ENCODE data around the gene BAIAP2L1. TPM values are rescaled to one million over a fixed set of nuclear protein-coding genes. Genes with fewer than 3 reads are reported as not detected.

The BAIAP2L1 gene
- total RNA-seq, 3 donors from 2014 or later (not counting 1 experiment from before 2014, with no cell fraction given) = not detected

DNA sequence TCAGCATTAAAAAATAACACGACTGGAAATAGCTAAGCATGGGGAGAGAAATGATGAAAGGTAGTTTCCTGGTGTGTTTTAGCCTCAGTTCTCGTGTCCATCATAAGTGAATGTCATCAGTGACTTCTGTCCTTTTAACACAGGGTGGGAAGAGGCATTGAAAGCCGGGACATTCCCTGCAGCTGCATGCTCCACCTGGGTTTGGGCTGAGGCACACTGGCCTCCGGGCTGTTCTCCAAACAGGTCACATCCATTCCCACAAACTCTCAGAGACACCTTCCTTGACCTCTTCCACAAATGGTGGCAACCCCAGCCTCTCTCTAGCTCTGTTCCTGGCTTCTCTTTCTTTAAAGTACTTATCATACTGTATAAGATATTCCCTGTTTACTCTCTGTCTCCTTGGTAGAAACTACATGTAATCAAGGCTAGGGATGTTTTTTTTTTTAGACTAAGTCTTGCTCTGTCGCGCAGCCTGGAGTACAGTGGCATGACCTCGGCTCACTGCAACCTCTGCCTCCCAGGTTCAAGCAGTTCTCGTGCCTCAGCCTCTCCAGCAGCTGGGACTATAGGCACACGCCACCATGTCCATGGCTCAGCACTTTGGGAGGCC lies 22.6 kb downstream of the BAIAP2L1 start:
- Mint-ChIP-seq H3K4me3 (no peak overlapping the region), H3K27ac (no peak overlapping the region), H3K27me3 (ENCODE audit: low read depth in 2 of 2) (no peaks in the 10 kb centered on the region), H3K9me3 (no peaks in the 10 kb centered on the region), H3K36me3 (no peaks in the 10 kb centered on the region), H3K4me1 (no peaks in the 10 kb centered on the region)
- H3K27ac ChIP-seq (ENCODE audit: low read length) = no peak overlapping the region
- no peaks in the 10 kb centered on the region for H3K9me3 ChIP-seq (ENCODE audit: control insufficient read depth, insufficient read depth, low read length)
- H3K36me3 ChIP-seq (ENCODE audit: control insufficient read depth, insufficient read depth, low read length) = no peaks in the 10 kb centered on the region
- no peaks in the 10 kb centered on the region for H3K27me3 ChIP-seq (ENCODE audit: control insufficient read depth, insufficient read depth, low read length)
- H3K4me3 ChIP-seq (ENCODE audit: low read length) = no peak overlapping the region
- TF ChIP-seq, protein P1, sequence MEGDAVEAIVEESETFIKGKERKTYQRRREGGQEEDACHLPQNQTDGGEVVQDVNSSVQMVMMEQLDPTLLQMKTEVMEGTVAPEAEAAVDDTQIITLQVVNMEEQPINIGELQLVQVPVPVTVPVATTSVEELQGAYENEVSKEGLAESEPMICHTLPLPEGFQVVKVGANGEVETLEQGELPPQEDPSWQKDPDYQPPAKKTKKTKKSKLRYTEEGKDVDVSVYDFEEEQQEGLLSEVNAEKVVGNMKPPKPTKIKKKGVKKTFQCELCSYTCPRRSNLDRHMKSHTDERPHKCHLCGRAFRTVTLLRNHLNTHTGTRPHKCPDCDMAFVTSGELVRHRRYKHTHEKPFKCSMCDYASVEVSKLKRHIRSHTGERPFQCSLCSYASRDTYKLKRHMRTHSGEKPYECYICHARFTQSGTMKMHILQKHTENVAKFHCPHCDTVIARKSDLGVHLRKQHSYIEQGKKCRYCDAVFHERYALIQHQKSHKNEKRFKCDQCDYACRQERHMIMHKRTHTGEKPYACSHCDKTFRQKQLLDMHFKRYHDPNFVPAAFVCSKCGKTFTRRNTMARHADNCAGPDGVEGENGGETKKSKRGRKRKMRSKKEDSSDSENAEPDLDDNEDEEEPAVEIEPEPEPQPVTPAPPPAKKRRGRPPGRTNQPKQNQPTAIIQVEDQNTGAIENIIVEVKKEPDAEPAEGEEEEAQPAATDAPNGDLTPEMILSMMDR (IDR thresholded peaks at IDR 0.05) = no peak
- DNase-seq = no peak
- no peaks in the 10 kb centered on the region for H3K4me1 ChIP-seq (ENCODE audit: control insufficient read depth, insufficient read depth, low read length)
- intact Hi-C loops (cut with micrococcal nuclease) = no loop called here
- 79% methylated on average over 9 of the region's 9 CpGs for WGBS (ENCODE audit: insufficient coverage)
- ATAC-seq = peak in 1 of 3 donors; percentile 7

DNA sequence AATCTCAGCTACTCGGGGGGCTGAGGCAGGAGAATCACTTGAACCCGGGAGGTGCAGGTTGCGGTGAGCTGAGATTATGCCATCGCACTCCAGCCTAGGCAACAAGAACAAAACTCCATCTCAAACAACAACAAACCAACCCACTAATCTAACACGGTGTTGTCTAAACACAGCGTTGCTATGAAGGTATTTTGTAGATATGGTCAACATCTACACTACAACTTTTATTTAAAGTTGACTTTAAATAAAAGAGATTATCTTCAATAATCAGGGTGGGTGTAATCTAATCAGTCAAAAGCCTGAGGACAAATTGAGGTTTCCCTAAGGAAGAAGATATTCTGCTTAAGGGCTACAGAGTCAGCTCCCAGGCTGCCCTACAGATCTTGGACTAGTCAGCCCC lies 24.2 kb downstream of the BAIAP2L1 start:
- Histone ChIP-seq H3K36me3 (ENCODE audit: control insufficient read depth, insufficient read depth, low read length) (no peaks in the 10 kb centered on the region), H3K4me1 (ENCODE audit: control insufficient read depth, insufficient read depth, low read length) (no peaks in the 10 kb centered on the region), H3K4me3 (ENCODE audit: low read length) (no peak overlapping the region), H3K27ac (ENCODE audit: low read length) (no peak overlapping the region), H3K9me3 (ENCODE audit: control insufficient read depth, insufficient read depth, low read length) (no peaks in the 10 kb centered on the region), H3K27me3 (ENCODE audit: control insufficient read depth, insufficient read depth, low read length) (no peaks in the 10 kb centered on the region)
- 100% methylated on average over 3 of the region's 6 CpGs for WGBS (ENCODE audit: insufficient coverage)
- Mint-ChIP-seq H3K27me3 (ENCODE audit: low read depth in 2 of 2) (no peaks in the 10 kb centered on the region), H3K36me3 (no peaks in the 10 kb centered on the region), H3K27ac (no peak overlapping the region), H3K4me3 (no peak overlapping the region), H3K9me3 (no peaks in the 10 kb centered on the region), H3K4me1 (no peaks in the 10 kb centered on the region)
- ATAC-seq (no peak), DNase-seq (no peak)
- intact Hi-C loops (cut with micrococcal nuclease) = no loop called here
- TF ChIP-seq, protein P1 (IDR thresholded peaks at IDR 0.05) = no peak

DNA sequence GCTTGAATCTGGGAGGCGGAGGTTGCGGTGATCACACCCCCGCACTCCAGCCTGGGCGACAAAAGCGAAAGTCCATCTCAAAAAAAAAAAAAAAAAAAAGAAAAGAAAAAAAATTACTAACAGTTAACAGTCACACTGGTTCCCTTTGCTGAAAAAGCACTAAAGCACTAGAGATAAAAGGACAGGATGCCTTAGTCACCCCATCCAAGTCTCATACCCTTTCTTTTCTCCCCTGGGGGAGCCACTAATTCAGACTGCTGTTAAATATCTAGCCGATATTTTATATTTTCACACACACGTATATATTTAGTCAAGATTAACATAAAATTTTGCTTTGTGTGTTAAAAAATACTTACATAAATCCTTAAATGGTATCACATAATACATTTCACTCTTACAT lies 25.2 kb downstream of the BAIAP2L1 start:
- no peaks in the 10 kb centered on the region for H3K36me3 Mint-ChIP-seq
- WGBS (ENCODE audit: insufficient coverage) = 97% methylated on average over 4 of the region's 7 CpGs
- H3K4me1 Mint-ChIP-seq = no peaks in the 10 kb centered on the region
- intact Hi-C loops (cut with micrococcal nuclease) = no loop called here
- DNase-seq (no peak), ATAC-seq (no peak)
- Histone ChIP-seq H3K4me1 (ENCODE audit: control insufficient read depth, insufficient read depth, low read length) (no peaks in the 10 kb centered on the region), H3K9me3 (ENCODE audit: control insufficient read depth, insufficient read depth, low read length) (no peaks in the 10 kb centered on the region), H3K4me3 (ENCODE audit: low read length) (no peak overlapping the region), H3K36me3 (ENCODE audit: control insufficient read depth, insufficient read depth, low read length) (no peaks in the 10 kb centered on the region), H3K27ac (ENCODE audit: low read length) (no peak overlapping the region), H3K27me3 (ENCODE audit: control insufficient read depth, insufficient read depth, low read length) (no peaks in the 10 kb centered on the region)
- H3K27me3 Mint-ChIP-seq (ENCODE audit: low read depth in 2 of 2) = no peaks in the 10 kb centered on the region
- H3K9me3 Mint-ChIP-seq = no peaks in the 10 kb centered on the region
- no peak overlapping the region for H3K4me3 Mint-ChIP-seq
- TF ChIP-seq, protein P1 (IDR thresholded peaks at IDR 0.05) = no peak
- no peak overlapping the region for H3K27ac Mint-ChIP-seq

DNA sequence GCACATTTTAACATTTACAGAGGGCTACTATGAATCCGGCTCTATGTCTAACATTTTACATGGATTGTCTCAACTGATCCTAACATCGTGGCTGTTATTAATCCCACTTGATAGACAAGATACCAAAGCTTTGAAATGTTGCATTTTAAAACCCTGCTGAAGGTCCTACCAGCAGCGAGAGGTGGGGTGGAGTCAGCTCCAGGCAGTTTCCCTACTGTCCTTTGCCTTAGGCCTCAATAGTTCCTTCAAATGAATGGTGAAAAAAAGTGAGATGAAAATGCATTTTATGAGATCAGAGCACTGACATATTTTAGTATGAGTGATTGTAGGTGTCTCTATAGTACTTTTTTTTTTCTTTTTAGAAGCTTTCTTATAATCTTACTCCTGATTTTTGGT lies 26.6 kb downstream of the BAIAP2L1 start:
- Histone ChIP-seq H3K4me1 (ENCODE audit: control insufficient read depth, insufficient read depth, low read length) (no peaks in the 10 kb centered on the region), H3K36me3 (ENCODE audit: control insufficient read depth, insufficient read depth, low read length) (no peaks in the 10 kb centered on the region), H3K4me3 (ENCODE audit: low read length) (no peak overlapping the region), H3K27me3 (ENCODE audit: control insufficient read depth, insufficient read depth, low read length) (no peaks in the 10 kb centered on the region), H3K9me3 (ENCODE audit: control insufficient read depth, insufficient read depth, low read length) (no peaks in the 10 kb centered on the region), H3K27ac (ENCODE audit: low read length) (no peak overlapping the region)
- ATAC-seq = no peak
- intact Hi-C loops (cut with micrococcal nuclease) = no loop called here
- Mint-ChIP-seq H3K27ac (no peak overlapping the region), H3K27me3 (ENCODE audit: low read depth in 2 of 2) (no peaks in the 10 kb centered on the region), H3K36me3 (no peaks in the 10 kb centered on the region), H3K4me3 (no peak overlapping the region), H3K9me3 (no peaks in the 10 kb centered on the region), H3K4me1 (no peaks in the 10 kb centered on the region)
- no peak for DNase-seq
- TF ChIP-seq, protein P1 (IDR thresholded peaks at IDR 0.05) = no peak
- 93% methylated on average over 3 of the region's 3 CpGs for WGBS (ENCODE audit: insufficient coverage)
